Mesenchymal stem cell (in vitro differentiated cells and primary cell): Measurements from ENCODE around the gene SSPN.

Experiments used
- DNase-seq: peaks from one replicate; pipeline ENCODE4 v3.0.0-alpha.2; 2013
- H2AFZ ChIP-seq: one replicate; pipeline ENCODE4 v1.6.1; 2013; ENCODE audit warnings: low read depth, mild to moderate bottlenecking, control low read depth, inconsistent platforms, low read length, moderate library complexity
- H2AK5ac ChIP-seq: 2 replicates; pipeline ENCODE4 v1.6.1; 2013; ENCODE audit warnings: low read length, moderate library complexity, mild to moderate bottlenecking, inconsistent platforms; ENCODE audit not compliant: severe bottlenecking
- H2BK120ac ChIP-seq: one replicate; pipeline ENCODE4 v1.6.1; 2013; ENCODE audit warnings: low read depth, mild to moderate bottlenecking, inconsistent platforms, low read length, moderate library complexity
- H2BK12ac ChIP-seq, 2 experiments: one replicate each; pipeline ENCODE4 v1.6.1; 2013; ENCODE audit warnings: inconsistent platforms in 2 of 2, low read length in 2 of 2, mild to moderate bottlenecking in 2 of 2, moderate library complexity in 2 of 2, control low read depth in 1 of 2
- H2BK15ac ChIP-seq: one replicate; pipeline ENCODE4 v1.6.1; 2013; ENCODE audit warnings: mild to moderate bottlenecking, low read depth, inconsistent platforms; ENCODE audit not compliant: poor library complexity, severe bottlenecking
- H2BK5ac ChIP-seq: 2 replicates; pipeline ENCODE4 v1.6.1; 2013; ENCODE audit warnings: low read depth, mild to moderate bottlenecking, low read length, control low read depth, inconsistent platforms; ENCODE audit not compliant: poor library complexity, severe bottlenecking
- H3K14ac ChIP-seq, 2 experiments: one replicate each; pipeline ENCODE4 v1.6.1; 2013; ENCODE audit warnings: inconsistent platforms in 2 of 2, low read length in 2 of 2, control low read depth in 1 of 2, mild to moderate bottlenecking in 1 of 2, moderate library complexity in 1 of 2
- H3K18ac ChIP-seq, 2 experiments: one replicate each; pipeline ENCODE4 v1.6.1; 2013; ENCODE audit warnings: inconsistent platforms in 2 of 2, low read length in 2 of 2, control low read depth in 1 of 2, low read depth in 1 of 2, mild to moderate bottlenecking in 1 of 2
- H3K23ac ChIP-seq, 2 experiments: one replicate each; pipeline ENCODE4 v1.6.1; 2013; ENCODE audit warnings: inconsistent platforms in 2 of 2, low read length in 2 of 2, mild to moderate bottlenecking in 2 of 2, moderate library complexity in 2 of 2, control low read depth in 1 of 2
- H3K27ac ChIP-seq: 2 replicates; pipeline ENCODE4 v1.5.1; 2013; ENCODE audit warnings: mild to moderate bottlenecking, moderate library complexity, low read length, control low read depth, inconsistent platforms; ENCODE audit not compliant: poor library complexity, severe bottlenecking
- H3K27me3 ChIP-seq, 2 experiments: 2 replicates each; pipeline versions ENCODE4 v1.6.1 to v1.7.0; 2013; ENCODE audit warnings: low read length in 2 of 2, mild to moderate bottlenecking in 2 of 2, moderate library complexity in 2 of 2, control low read depth in 1 of 2, inconsistent platforms in 1 of 2; ENCODE audit not compliant: control insufficient read depth in 1 of 2, insufficient read depth in 1 of 2
- H3K36me3 ChIP-seq, 2 experiments: 2 replicates each; pipeline versions ENCODE4 v1.6.1 to v1.7.0; 2013; ENCODE audit warnings: low read length in 2 of 2, control low read depth in 1 of 2, inconsistent platforms in 1 of 2, low read depth in 1 of 2, mild to moderate bottlenecking in 1 of 2; ENCODE audit not compliant: insufficient read depth in 2 of 2, control insufficient read depth in 1 of 2
- H3K4ac ChIP-seq, 2 experiments: one replicate each; pipeline ENCODE4 v1.6.1; 2013; ENCODE audit warnings: inconsistent platforms in 2 of 2, low read length in 2 of 2, mild to moderate bottlenecking in 2 of 2, moderate library complexity in 2 of 2, control low read depth in 1 of 2, low read depth in 1 of 2
- H3K4me1 ChIP-seq: 2 replicates; pipeline ENCODE4 v1.6.1; 2013; ENCODE audit warnings: low read depth, low read length, control low read depth; ENCODE audit not compliant: control insufficient read depth, insufficient read depth
- H3K4me2 ChIP-seq: 2 replicates; pipeline ENCODE4 v1.6.1; 2013; ENCODE audit warnings: low read length, mild to moderate bottlenecking, inconsistent platforms; ENCODE audit not compliant: poor library complexity, severe bottlenecking
- H3K4me3 ChIP-seq, 2 experiments: 2 replicates each; pipeline versions ENCODE4 v1.5.1 to v1.7.0; 2013; ENCODE audit warnings: low read length in 2 of 2, mild to moderate bottlenecking in 2 of 2, control low read depth in 1 of 2, low read depth in 1 of 2; ENCODE audit not compliant: insufficient read depth in 1 of 2
- H3K79me1 ChIP-seq: replicated peaks from 2 replicates; pipeline ENCODE4 v1.6.1; 2013; ENCODE audit warnings: mild to moderate bottlenecking, control low read depth, low read length, inconsistent platforms; ENCODE audit not compliant: poor library complexity, severe bottlenecking
- H3K9ac ChIP-seq: 2 replicates; pipeline ENCODE4 v1.7.0; 2013; ENCODE audit warnings: mild to moderate bottlenecking, low read length, moderate library complexity
- H3K9me3 ChIP-seq: 2 replicates; pipeline ENCODE4 v1.7.0; 2013; ENCODE audit warnings: mild to moderate bottlenecking, low read length; ENCODE audit not compliant: control insufficient read depth
- H4K8ac ChIP-seq: one replicate; pipeline ENCODE4 v1.6.1; 2013; ENCODE audit warnings: inconsistent platforms, mild to moderate bottlenecking, low read length, moderate library complexity
- H4K91ac ChIP-seq: one replicate; pipeline ENCODE4 v1.6.1; 2013; ENCODE audit warnings: mild to moderate bottlenecking, low read length, inconsistent platforms
- WGBS: methylation state at CpG from one replicate; pipeline ENCODE4 v1.1.7; 2013; ENCODE audit warnings: mixed read lengths; 5-methylcytosine and 5-hydroxymethylcytosine counted together

The SSPN gene

DNA sequence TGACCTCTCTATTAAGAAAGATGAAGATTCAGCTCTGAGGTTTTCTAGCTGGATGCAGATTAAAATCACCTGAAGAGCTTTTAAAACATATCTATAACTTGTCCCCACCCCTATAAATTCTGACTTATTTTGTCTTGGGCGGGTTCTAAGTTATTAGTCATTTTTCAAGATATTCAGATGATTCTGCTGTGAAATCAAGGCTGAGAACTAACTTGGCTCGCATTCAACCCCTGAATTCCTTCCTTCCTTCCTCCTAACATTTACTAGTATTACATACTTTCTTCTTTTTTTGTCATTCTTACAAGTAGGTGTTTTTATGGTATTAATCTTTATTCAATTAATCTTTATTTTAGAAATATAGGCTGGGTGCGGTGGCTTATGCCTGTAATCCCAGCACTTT, 55.4 kb downstream of the SSPN start:
- Histone ChIP-seq H2BK12ac (no peak overlapping the region), H3K4me2 (no peak overlapping the region), H3K23ac (no peak overlapping the region), H3K27me3 (no peaks in the 10 kb centered on the region), H3K27ac (no peak overlapping the region), H4K8ac (no peak overlapping the region), H2BK5ac (no peak overlapping the region), H3K4ac (no peak overlapping the region), H2AK5ac (no peak overlapping the region), H3K36me3 (no peaks in the 10 kb centered on the region), H3K9ac (no peak overlapping the region), H3K4me1 (no peaks in the 10 kb centered on the region), H3K9me3 (peaks cover 7% of the 10 kb centered on the region), H2BK15ac (no peak overlapping the region), H3K14ac (no peak overlapping the region), H2AFZ (no peak overlapping the region), H2BK120ac (no peak overlapping the region), H4K91ac (no peak overlapping the region), H3K18ac (no peak overlapping the region), H3K79me1 (no peaks in the 10 kb centered on the region), H3K4me3 (no peak overlapping the region)
- DNase-seq, result no peak
- WGBS, result 100% methylated on average over 1 of the region's 3 CpGs

- no peak overlapping the region for H3K27ac ChIP-seq
- no peak overlapping the region for H2AFZ ChIP-seq
- H3K4ac ChIP-seq, result no peak overlapping the region
- WGBS, result 95% methylated on average over 6 of the region's 6 CpGs
- H2BK15ac ChIP-seq, result no peak overlapping the region
- no peak overlapping the region for H3K18ac ChIP-seq
- no peak overlapping the region for H2BK12ac ChIP-seq
- H3K36me3 ChIP-seq, result no peaks in the 10 kb centered on the region
- DNase-seq, result no peak
- H4K8ac ChIP-seq, result no peak overlapping the region
- H3K9ac ChIP-seq, result no peak overlapping the region
- H3K9me3 ChIP-seq, result peaks cover 7% of the 10 kb centered on the region
- no peak overlapping the region for H3K4me3 ChIP-seq
- no peak overlapping the region for H4K91ac ChIP-seq
- H2BK5ac ChIP-seq, result no peak overlapping the region
- no peaks in the 10 kb centered on the region for H3K27me3 ChIP-seq
- H2AK5ac ChIP-seq, result no peak overlapping the region
- no peak overlapping the region for H2BK120ac ChIP-seq
- H3K4me1 ChIP-seq, result no peaks in the 10 kb centered on the region
- no peak overlapping the region for H3K4me2 ChIP-seq
- no peak overlapping the region for H3K23ac ChIP-seq
- no peaks in the 10 kb centered on the region for H3K79me1 ChIP-seq
- no peak overlapping the region for H3K14ac ChIP-seq
Observed at GRCh38 chr12:26251600-26251999, 56.2 kb downstream of the SSPN start.

DNA sequence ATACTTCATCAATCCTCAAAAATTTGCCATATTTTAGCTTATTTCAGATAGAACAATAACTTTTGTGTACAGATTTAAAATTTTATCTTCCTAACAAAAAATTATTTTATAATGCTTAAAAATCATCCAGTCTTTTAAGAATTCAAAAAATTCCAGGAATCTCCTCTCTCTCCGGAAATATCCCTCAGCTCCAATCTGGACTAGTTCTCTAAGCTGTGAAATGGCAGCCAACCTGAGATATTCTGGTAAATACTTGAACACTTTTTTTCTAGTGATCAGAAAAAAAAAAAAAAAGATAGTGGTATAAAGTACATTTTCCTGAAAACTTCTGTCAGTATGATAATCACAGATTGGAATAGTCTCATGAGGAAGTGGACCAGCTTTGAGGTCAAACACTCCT, 57.6 kb downstream of the SSPN start:
- H3K4me1 ChIP-seq, result no peaks in the 10 kb centered on the region

DNA sequence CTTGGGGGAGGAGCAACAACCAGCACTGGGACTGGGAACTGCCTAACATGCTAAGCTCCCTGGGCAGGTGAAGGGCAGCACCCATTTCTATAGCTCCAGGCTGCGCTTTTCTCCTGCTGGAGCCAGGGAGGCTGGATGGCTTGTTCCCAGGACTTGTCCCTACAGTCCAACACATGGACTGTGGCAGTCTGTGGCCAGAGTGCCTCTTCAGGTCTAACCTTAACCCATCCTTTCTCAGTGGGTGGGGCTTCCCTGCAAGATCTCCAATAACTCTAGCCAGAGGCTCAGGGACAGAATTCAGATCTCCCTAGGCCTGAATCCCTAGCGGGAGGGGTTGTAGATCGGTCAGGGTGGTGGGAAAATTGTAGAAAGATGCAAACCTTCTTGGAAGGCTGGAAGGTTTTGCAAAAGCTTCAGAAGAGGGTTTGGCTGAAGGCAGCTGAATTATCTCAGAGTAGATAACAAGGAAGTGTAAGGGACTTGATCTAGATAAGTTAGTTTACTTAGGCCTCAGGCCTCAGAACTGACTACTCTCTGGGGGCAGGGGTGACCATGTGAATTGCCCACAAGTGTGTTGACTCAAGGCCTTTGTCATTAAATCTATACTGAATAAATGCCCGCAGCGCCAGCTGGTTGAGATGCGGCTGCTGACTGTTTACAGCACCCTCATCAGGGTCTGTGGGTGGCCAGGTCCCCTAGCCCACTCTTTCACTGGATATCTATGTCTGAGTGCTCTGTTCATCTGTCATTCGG, 60.7 kb downstream of the SSPN start:
- Histone ChIP-seq H4K8ac (no peak overlapping the region), H2AFZ (no peak overlapping the region), H3K79me1 (no peaks in the 10 kb centered on the region), H3K9me3 (peaks cover 12% of the 10 kb centered on the region), H3K4me3 (no peak overlapping the region), H4K91ac (no peak overlapping the region), H3K23ac (no peak overlapping the region), H3K27ac (no peak overlapping the region), H2BK120ac (no peak overlapping the region), H3K9ac (no peak overlapping the region), H2BK15ac (no peak overlapping the region), H2AK5ac (no peak overlapping the region), H3K14ac (no peak overlapping the region), H3K4me1 (no peaks in the 10 kb centered on the region), H3K4ac (no peak overlapping the region), H3K18ac (no peak overlapping the region), H3K27me3 (peaks cover 0 to 2% of the 10 kb centered on the region in 2 experiments), H2BK5ac (no peak overlapping the region), H2BK12ac (no peak overlapping the region), H3K36me3 (no peaks in the 10 kb centered on the region), H3K4me2 (no peak overlapping the region)
- DNase-seq, result no peak
- 98% methylated on average over 7 of the region's 7 CpGs for WGBS

More for the DNA sequence above, 57.6 kb downstream of the SSPN start:
- H3K9ac ChIP-seq, result no peak overlapping the region
- no peak overlapping the region for H2BK120ac ChIP-seq
- H3K9me3 ChIP-seq, result peaks cover 15% of the 10 kb centered on the region
- H3K4me2 ChIP-seq, result no peak overlapping the region
- peaks cover 0 to 2% of the 10 kb centered on the region in 2 experiments for H3K27me3 ChIP-seq
- 50% methylated on average over 1 of the region's 1 CpG for WGBS
- no peak overlapping the region for H3K18ac ChIP-seq
- H4K8ac ChIP-seq, result no peak overlapping the region
- no peak overlapping the region for H3K27ac ChIP-seq
- H3K23ac ChIP-seq, result no peak overlapping the region
- no peaks in the 10 kb centered on the region for H3K36me3 ChIP-seq
- no peak overlapping the region for H2BK12ac ChIP-seq
- no peak overlapping the region for H4K91ac ChIP-seq
- no peak overlapping the region for H2BK5ac ChIP-seq
- no peak overlapping the region for H2BK15ac ChIP-seq
- H3K14ac ChIP-seq, result no peak overlapping the region
- H3K4ac ChIP-seq, result no peak overlapping the region
- no peak for DNase-seq
- no peak overlapping the region for H2AFZ ChIP-seq
- H3K4me3 ChIP-seq, result no peak overlapping the region
- no peak overlapping the region for H2AK5ac ChIP-seq
- H3K79me1 ChIP-seq, result no peaks in the 10 kb centered on the region
